Measurements from ENCODE around the gene CARNS1. TPM values are rescaled to one million over a fixed set of nuclear protein-coding genes. Genes with fewer than 3 reads are reported as not detected.

Gene CARNS1
- total RNA-seq, 1 experiment from 2014 or later, result not detected

DNA sequence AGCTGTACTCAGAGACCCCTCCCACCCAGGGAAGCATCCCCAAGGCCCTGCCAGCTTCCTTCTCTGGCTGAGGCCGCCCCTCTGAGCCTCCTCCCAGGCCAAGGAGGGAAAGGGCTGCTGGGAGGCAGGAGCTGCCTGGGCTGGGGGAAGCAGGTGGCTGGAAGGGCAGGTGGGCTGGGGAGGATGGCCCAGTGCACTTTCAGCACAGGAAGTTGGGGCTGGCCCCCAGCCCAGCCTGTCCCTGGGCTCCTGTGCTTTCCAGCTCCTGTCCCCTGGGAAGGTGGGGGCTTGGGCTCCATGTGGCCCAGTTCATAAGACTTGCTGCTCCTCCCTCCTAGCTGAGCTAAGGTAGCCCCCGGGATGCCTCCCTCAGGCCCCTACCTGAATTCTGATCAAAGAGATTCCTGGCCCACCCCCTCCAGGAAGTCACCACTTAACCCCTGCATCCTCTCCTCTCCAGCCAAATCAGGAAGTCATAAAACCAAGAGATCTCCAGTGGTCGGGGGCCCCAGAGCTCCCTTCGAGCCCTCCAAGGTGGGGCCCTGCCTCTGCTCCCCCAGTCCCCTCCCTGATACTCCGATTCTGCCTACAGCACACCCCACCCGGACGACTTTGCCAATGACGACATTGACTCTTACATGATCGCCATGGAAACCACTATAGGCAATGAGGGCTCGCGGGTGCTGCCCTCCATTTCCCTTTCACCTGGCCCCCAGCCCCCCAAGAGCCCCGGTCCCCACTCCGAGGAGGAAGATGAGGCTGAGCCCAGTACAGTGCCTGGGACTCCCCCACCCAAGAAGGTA is 18.7 kb upstream of the CARNS1 start:
- no peak overlapping the region for H3K9ac ChIP-seq (ENCODE audit: low read length)
- H2AFZ ChIP-seq (ENCODE audit: low read length), result no peak overlapping the region
- H3K27ac ChIP-seq (ENCODE audit: low read length), result peak overlapping the region; percentile 10; the same call in 1 of the 2 replicates
- H3K36me3 ChIP-seq (ENCODE audit: insufficient read depth, low read length), result peaks cover 30% of the 10 kb centered on the region; the same call in 1 of the 2 replicates
- peaks cover 34% of the 10 kb centered on the region for H3K4me1 ChIP-seq (ENCODE audit: low read length)
- H3K4me3 ChIP-seq (ENCODE audit: low read length), result no peak overlapping the region
- DNase-seq, result no peak
- peaks cover 36% of the 10 kb centered on the region for H3K79me2 ChIP-seq (ENCODE audit: low read length)
- no peak overlapping the region for H3K4me2 ChIP-seq (ENCODE audit: low read depth, low read length, poor library complexity, severe bottlenecking)
- no peaks in the 10 kb centered on the region for H3K27me3 ChIP-seq (ENCODE audit: low read length)
- no peaks in the 10 kb centered on the region for H3K9me2 ChIP-seq (replicated peaks; ENCODE audit: insufficient read depth, low read length)
- no peaks in the 10 kb centered on the region for H3K9me3 ChIP-seq (ENCODE audit: low read length)
- H4K20me1 ChIP-seq (ENCODE audit: insufficient read depth, low read depth, low read length), result peaks cover 19% of the 10 kb centered on the region; the same call in 1 of the 2 replicates

DNA sequence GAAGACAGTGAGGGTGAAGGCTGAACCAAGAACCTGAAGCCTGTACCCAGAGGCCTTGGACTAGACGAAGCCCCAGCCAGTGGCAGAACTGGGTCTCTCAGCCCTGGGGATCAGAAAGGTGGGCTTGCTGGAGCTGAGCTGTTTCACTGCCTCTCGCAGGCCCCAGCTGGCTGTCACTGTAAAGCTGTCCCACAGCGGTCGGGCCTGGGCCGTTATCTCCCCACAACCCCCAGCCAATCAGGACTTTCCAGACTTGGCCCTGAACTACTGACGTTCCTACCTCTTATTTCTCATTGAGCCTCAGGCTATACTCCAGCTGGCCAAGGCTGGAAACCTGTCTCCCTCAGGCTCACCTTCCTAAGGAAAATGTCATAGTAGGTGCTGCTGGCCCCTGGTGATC is 17.9 kb upstream of the CARNS1 start:
- H3K9me3 ChIP-seq (ENCODE audit: low read length), result no peaks in the 10 kb centered on the region
- peaks cover 30% of the 10 kb centered on the region; the same call in 1 of the 2 replicates for H3K36me3 ChIP-seq (ENCODE audit: insufficient read depth, low read length)
- no peak overlapping the region for H3K27ac ChIP-seq (ENCODE audit: low read length)
- peaks cover 39% of the 10 kb centered on the region for H3K4me1 ChIP-seq (ENCODE audit: low read length)
- no peak for DNase-seq
- H4K20me1 ChIP-seq (ENCODE audit: insufficient read depth, low read depth, low read length), result peaks cover 15% of the 10 kb centered on the region; the same call in 1 of the 2 replicates
- no peak overlapping the region for H3K4me2 ChIP-seq (ENCODE audit: low read depth, low read length, poor library complexity, severe bottlenecking)
- no peaks in the 10 kb centered on the region for H3K9me2 ChIP-seq (replicated peaks; ENCODE audit: insufficient read depth, low read length)
- H2AFZ ChIP-seq (ENCODE audit: low read length), result no peak overlapping the region
- H3K9ac ChIP-seq (ENCODE audit: low read length), result no peak overlapping the region
- H3K4me3 ChIP-seq (ENCODE audit: low read length), result no peak overlapping the region
- peaks cover 29% of the 10 kb centered on the region for H3K79me2 ChIP-seq (ENCODE audit: low read length)
- H3K27me3 ChIP-seq (ENCODE audit: low read length), result no peaks in the 10 kb centered on the region

DNA sequence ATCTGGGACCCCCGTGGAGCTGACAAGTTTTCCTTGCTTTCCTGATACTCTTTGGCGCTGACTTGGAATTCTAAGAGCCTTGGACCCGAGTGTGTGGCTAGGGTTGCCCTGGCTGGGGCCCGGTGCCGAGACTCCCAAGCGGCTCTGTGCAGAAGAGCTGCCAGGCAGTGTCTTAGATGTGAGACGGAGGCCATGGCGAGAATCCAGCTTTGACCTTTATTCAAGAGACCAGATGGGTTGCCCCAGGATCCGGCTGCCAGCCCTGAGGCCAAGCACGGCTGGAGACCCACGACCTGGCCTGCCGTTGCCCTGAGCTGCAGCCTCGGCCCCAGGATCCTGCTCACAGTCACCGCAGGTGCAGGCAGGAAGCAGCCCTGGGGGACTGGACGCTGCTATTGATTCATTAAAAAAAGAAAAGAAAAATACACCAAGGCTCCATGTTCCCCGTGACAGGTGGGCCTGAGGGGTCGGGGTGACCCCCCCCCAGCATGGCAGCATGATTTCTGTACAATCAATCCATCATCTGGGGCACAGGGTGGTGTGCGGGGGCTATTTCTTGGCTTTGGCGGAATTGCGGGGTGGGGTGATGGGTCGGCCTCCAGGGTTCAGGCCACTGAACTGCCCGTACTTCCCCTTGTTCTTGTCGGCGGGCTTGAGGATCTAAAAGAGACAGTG is 17.4 kb upstream of the CARNS1 start:
- Histone ChIP-seq H3K4me1 (ENCODE audit: low read length) (peaks cover 40% of the 10 kb centered on the region), H3K9me2 (replicated peaks; ENCODE audit: insufficient read depth, low read length) (no peaks in the 10 kb centered on the region), H4K20me1 (ENCODE audit: insufficient read depth, low read depth, low read length) (peaks cover 13% of the 10 kb centered on the region; the same call in 1 of the 2 replicates), H3K4me3 (ENCODE audit: low read length) (no peak overlapping the region), H3K27ac (ENCODE audit: low read length) (no peak overlapping the region), H3K4me2 (ENCODE audit: low read depth, low read length, poor library complexity, severe bottlenecking) (no peak overlapping the region), H3K27me3 (ENCODE audit: low read length) (no peaks in the 10 kb centered on the region), H3K79me2 (ENCODE audit: low read length) (peaks cover 26% of the 10 kb centered on the region), H2AFZ (ENCODE audit: low read length) (no peak overlapping the region), H3K9ac (ENCODE audit: low read length) (no peak overlapping the region), H3K36me3 (ENCODE audit: insufficient read depth, low read length) (peaks cover 30% of the 10 kb centered on the region; the same call in 1 of the 2 replicates), H3K9me3 (ENCODE audit: low read length) (no peaks in the 10 kb centered on the region)
- DNase-seq, result no peak

DNA sequence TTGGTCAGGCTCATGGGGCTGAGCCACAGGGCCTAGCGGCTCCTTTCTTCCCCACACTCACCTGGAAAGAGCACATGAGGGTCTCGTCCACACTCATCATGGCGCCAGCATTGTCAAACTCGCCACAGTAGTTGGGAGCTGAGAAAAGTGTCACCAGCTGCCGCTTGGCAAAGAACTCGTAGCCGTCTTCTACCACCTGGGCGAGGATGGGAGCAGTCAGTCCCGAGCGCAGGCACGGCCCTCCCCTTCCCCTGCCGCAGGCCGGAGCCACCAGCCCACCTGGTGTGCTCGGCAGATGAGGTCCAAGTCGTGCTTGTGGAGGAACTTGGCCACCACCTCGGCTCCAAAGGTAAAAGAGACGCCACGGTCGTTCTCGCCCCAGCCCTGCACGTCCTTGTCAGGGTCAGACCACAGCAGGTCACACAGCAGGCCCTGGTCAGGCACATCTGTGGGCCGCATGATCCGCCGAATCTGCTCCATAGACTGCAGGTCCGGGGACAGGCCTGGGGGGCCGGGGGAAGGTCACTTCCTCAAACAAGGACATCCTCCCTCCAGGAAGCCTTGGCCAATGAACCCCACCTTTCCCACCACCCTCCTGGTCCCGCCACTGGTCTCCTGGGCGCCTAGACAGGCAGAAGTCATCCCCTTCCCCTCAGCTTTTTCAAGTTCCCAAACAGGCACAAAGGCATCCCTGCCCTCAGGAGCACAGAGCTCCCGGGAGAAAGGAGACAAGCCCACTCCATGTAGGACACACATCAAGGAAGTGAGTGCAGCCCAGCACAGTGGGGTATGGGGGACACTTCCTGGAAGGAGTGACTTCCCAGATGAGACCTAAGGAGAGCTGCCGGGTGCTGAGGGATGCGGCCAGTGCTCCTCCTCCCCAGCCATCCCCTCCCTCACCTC is 16.6 kb upstream of the CARNS1 start:
- DNase-seq, result no peak
- Histone ChIP-seq H3K9ac (ENCODE audit: low read length) (0 out of 2 replicates have a peak overlapping the region, but pooled peaks have one; percentile 15), H3K4me2 (ENCODE audit: low read depth, low read length, poor library complexity, severe bottlenecking) (no peak overlapping the region), H3K4me1 (ENCODE audit: low read length) (peaks cover 38% of the 10 kb centered on the region), H4K20me1 (ENCODE audit: insufficient read depth, low read depth, low read length) (peaks cover 13% of the 10 kb centered on the region; the same call in 1 of the 2 replicates), H3K79me2 (ENCODE audit: low read length) (peaks cover 27% of the 10 kb centered on the region), H3K9me2 (replicated peaks; ENCODE audit: insufficient read depth, low read length) (no peaks in the 10 kb centered on the region), H2AFZ (ENCODE audit: low read length) (no peak overlapping the region), H3K27ac (ENCODE audit: low read length) (no peak overlapping the region), H3K4me3 (ENCODE audit: low read length) (no peak overlapping the region), H3K27me3 (ENCODE audit: low read length) (no peaks in the 10 kb centered on the region), H3K9me3 (ENCODE audit: low read length) (no peaks in the 10 kb centered on the region), H3K36me3 (ENCODE audit: insufficient read depth, low read length) (peaks cover 30% of the 10 kb centered on the region; the same call in 1 of the 2 replicates)

DNA sequence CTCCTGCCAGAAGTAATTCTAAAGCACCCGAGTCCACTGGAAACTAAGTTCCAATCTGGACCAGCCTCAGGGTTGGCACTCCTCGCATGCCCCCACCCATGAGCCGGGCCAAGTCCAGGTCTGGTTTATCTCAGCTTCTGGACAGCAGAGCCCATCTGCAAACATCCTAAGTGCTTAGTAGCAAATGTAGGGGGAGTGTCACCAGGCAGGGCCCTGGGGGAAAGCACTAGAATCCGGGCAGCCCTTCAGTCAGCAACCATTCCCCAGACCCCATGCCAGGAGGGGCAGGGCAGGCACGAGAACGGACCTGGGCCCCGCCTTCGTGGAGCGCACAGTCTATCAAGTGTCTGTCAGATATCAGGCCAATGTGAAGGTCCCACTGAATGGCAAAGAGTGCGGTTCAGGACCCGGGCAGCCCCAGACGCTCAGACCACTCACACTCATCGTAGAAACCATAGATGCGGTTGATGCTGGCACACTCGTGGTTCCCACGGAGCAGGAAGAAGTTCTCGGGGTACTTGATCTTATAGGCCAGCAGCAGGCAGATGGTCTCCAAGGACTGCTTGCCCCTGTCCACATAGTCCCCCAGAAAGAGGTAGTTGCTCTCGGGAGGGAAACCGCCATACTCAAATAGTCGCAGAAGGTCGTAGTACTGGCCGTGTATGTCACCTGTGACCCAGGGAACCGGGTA is 15.1 kb upstream of the CARNS1 start:
- H4K20me1 ChIP-seq (ENCODE audit: insufficient read depth, low read depth, low read length), result peaks cover 13% of the 10 kb centered on the region; the same call in 1 of the 2 replicates
- DNase-seq, result no peak
- no peaks in the 10 kb centered on the region for H3K9me3 ChIP-seq (ENCODE audit: low read length)
- H3K36me3 ChIP-seq (ENCODE audit: insufficient read depth, low read length), result peaks cover 26% of the 10 kb centered on the region; the same call in 1 of the 2 replicates
- peak overlapping the region; percentile 88 for H3K9ac ChIP-seq (ENCODE audit: low read length)
- H3K27me3 ChIP-seq (ENCODE audit: low read length), result no peaks in the 10 kb centered on the region
- H3K4me2 ChIP-seq (ENCODE audit: low read depth, low read length, poor library complexity, severe bottlenecking), result peak overlapping the region; percentile 80
- H3K79me2 ChIP-seq (ENCODE audit: low read length), result peaks cover 34% of the 10 kb centered on the region
- H3K4me3 ChIP-seq (ENCODE audit: low read length), result peak overlapping the region; percentile 82
- peak overlapping the region; percentile 86 for H3K27ac ChIP-seq (ENCODE audit: low read length)
- no peak overlapping the region for H2AFZ ChIP-seq (ENCODE audit: low read length)
- H3K9me2 ChIP-seq (replicated peaks; ENCODE audit: insufficient read depth, low read length), result no peaks in the 10 kb centered on the region
- H3K4me1 ChIP-seq (ENCODE audit: low read length), result peaks cover 48% of the 10 kb centered on the region

DNA sequence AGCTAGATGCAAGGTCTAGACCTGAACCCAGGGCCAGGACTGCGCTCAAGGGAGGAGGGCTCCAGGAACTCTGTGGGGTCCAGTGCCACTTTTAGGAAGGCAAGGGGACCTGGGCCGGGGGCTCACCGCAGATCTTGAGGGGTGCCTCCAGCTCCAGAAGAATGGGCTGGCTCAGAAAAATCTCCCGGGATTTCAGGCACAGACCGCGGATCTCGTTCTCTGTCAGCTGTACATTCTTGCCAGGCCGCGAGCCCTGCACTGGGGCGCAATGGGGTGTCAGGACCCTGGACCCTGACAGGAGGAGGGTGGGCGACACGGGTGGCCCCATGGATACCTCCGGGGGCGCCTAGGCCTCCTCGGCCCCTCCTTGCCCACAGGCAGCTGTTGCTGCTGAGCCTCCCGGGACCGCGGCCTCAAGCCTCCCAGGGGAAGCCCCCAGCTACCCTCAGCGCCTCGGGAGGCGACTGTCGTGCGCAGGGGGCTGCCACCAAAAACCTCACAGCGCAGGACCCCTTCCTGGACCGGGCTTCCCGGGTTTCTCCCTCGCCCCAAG is 14.5 kb upstream of the CARNS1 start:
- no peak overlapping the region for H2AFZ ChIP-seq (ENCODE audit: low read length)
- H4K20me1 ChIP-seq (ENCODE audit: insufficient read depth, low read depth, low read length), result peaks cover 13% of the 10 kb centered on the region; the same call in 1 of the 2 replicates
- peak overlapping the region; percentile 86 for H3K27ac ChIP-seq (ENCODE audit: low read length)
- H3K36me3 ChIP-seq (ENCODE audit: insufficient read depth, low read length), result peaks cover 21% of the 10 kb centered on the region; the same call in 1 of the 2 replicates
- H3K27me3 ChIP-seq (ENCODE audit: low read length), result no peaks in the 10 kb centered on the region
- peak overlapping the region; percentile 88 for H3K9ac ChIP-seq (ENCODE audit: low read length)
- no peaks in the 10 kb centered on the region for H3K9me2 ChIP-seq (replicated peaks; ENCODE audit: insufficient read depth, low read length)
- H3K4me1 ChIP-seq (ENCODE audit: low read length), result peaks cover 55% of the 10 kb centered on the region
- peak overlapping the region; percentile 82 for H3K4me3 ChIP-seq (ENCODE audit: low read length)
- H3K79me2 ChIP-seq (ENCODE audit: low read length), result peaks cover 34% of the 10 kb centered on the region
- H3K9me3 ChIP-seq (ENCODE audit: low read length), result no peaks in the 10 kb centered on the region
- H3K4me2 ChIP-seq (ENCODE audit: low read depth, low read length, poor library complexity, severe bottlenecking), result peak overlapping the region; percentile 80
- DNase-seq, result peak; percentile 69

DNA sequence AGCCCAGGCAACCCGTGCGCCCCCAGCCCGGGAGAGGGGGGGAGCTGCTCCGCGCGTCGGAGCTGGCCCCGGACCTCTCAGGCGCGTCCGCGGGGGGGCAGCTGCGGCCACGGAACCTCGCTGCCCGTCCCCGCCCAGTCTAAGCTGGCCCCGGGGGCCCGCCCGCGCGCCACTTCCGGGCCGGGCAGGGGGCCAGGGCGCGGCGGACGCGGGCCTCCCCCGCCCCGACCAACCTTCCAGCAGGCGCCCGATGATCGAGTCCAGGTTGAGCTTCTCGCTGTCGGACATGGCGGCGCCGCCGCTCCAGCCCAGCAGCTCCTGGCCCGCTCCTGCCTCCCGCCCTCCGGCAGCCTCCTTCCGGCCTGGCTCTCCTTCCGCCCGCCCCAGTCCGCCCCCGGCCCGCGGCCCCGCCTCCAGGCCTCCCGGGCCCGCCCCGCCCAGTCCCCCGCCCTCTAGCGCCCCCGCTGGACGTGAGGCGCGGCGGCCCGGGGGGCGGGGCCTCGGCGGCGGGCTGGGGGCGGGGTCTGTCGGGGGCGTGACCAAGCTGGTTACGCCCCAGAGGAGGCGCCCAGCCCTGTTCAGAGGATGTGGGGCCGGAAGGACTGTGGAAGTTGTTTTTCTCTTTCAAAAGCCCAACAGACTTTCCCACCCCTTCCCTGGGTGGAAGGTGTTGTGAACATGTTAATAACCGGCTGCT is 13.8 kb upstream of the CARNS1 start, which contains the start of gene PPP1CA:
Gene PPP1CA, minus strand, starts transcription at position 364 of the 697 bp plus-strand sequence. Its CDS starts 76 bp downstream, at position 288.
- Histone ChIP-seq H3K9ac (ENCODE audit: low read length) (peak within 1 kb of the TSS; percentile 88), H4K20me1 (ENCODE audit: insufficient read depth, low read depth, low read length) (peaks cover 13% of the 10 kb centered on the region; the same call in 1 of the 2 replicates), H3K79me2 (ENCODE audit: low read length) (peaks cover 34% of the 10 kb centered on the region), H3K4me1 (ENCODE audit: low read length) (peaks cover 61% of the 10 kb centered on the region), H3K27me3 (ENCODE audit: low read length) (no peaks in the 10 kb centered on the region), H3K4me2 (ENCODE audit: low read depth, low read length, poor library complexity, severe bottlenecking) (peak within 1 kb of the TSS; percentile 87), H3K27ac (ENCODE audit: low read length) (peak within 1 kb of the TSS; percentile 92), H3K9me2 (replicated peaks; ENCODE audit: insufficient read depth, low read length) (no peaks in the 10 kb centered on the region), H3K4me3 (ENCODE audit: low read length) (peak within 1 kb of the TSS; percentile 82), H3K9me3 (ENCODE audit: low read length) (no peaks in the 10 kb centered on the region), H2AFZ (ENCODE audit: low read length) (no peak within 1 kb of the TSS), H3K36me3 (ENCODE audit: insufficient read depth, low read length) (peaks cover 19% of the 10 kb centered on the region; the same call in 1 of the 2 replicates)
- peak; percentile 96 for DNase-seq
